HG03159 (cell line): ENCODE results near the gene ANKRD6.

Experiments
- ATAC-seq: cut with Tn5 transposase; IDR thresholded peaks from one replicate; pipeline ENCODE4 v1.9.1; 2021; ENCODE audit warnings: mild to moderate bottlenecking, moderate library complexity; ENCODE audit not compliant: unreplicated experiment

ANKRD6 gene

DNA sequence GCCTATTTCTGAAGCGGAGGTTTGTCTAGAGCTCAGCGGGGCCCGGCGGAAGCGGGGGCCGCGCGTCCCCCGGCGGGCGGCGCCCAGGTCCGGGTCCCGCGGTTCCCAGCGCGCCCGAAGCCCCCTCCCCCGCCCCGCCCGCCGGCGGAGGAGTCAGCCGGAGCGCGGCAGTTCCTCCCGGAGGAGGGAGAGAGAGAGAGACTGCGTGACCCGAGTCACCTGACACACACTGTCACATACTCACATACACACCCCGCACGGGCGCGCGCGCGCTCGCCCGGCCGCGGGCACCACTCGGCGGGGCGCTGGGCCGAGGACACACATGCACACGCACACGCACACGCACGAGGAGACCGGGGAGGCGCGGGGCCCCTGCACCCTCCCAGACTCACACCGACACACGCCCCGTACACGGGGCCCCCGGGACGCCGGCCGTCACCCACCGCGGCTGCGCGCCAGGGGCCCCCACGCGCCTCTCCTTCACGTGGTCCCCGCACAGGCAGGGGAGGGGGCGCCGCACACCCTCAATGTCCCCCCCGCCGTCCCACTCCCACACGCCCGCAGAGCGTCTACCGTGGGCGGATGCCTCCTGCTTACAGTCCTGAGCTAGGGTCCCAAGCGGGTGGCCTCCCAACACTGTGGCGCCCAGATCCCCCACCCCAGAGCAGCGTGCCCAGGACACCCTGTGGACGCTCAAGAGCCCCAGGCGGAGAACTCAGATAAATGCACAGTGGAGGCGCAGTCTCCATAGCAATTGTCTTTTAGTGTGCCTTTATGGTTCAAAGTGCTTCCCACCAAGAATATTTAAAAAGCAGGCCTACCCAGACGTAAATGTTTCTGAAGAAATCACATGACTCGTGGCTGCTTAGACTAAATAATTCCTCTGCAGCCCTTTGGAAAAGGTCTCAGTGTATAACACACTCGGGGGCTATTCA is 20.6 kb upstream of the ANKRD6 start, which contains the start of gene RRAGD:
RRAGD (minus strand) TSS at position 203 of the 935 bp plus-strand sequence. CDS start 280 bp downstream, outside the sequence.
- peak; percentile 74 for ATAC-seq

DNA sequence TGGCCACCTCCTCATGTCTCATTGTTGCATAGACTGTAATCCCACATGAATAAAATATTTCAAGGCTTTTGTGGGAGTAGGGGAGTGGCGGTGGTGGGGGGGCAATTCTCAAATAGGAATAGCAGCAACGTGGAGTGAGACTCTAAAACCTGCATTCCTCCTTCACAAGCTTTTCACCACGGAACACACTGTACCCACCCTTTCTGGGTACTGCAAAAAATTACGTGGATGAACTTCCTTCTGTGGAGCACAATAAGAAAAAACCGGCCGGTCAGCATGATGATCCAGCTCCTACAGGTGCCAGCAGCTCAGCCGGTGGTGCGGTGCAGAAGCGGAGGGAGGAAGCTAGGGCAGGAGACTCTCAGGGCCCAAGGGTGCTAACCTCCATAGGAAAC is 19.9 kb upstream of the ANKRD6 start:
- no peak for ATAC-seq

DNA sequence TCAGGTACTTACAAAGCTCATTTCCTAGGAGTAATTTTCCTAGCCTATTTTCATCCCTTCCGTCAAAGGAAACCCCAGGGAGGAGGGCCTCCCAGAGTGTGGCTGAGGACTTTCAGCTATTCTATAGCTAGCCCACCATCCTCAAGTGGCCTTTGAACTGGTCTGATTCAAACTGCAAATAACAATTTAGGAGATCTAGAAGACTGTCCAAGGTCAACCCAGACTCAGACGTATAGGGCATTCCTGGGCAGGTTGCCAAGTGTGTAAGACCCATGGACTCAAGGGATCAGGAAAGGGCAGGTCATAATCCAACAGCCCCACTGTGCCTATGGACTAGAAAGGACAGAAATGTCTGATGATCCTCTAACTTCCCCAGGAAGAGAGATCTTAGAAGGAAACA is 18.7 kb upstream of the ANKRD6 start:
- ATAC-seq = no peak

DNA sequence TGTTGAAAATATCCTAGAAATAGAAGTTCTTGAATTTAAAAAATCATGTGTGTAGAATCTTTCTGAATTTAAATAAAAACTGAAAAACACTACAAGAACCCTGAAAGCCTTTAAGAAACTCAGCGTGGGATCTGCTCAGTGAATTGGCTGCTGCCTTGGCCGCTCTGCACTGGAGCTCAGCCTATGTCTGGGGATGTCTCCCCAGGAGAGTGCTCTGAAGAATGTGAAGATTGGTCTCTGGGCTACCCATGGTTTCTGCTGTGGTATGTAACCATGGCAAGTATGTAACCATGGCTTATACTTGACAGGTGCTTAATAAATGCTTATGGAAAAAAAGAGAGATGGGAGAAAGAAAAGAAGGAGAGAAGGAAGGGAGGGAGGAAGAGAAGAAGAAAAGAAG is 17.8 kb upstream of the ANKRD6 start:
- no peak for ATAC-seq

DNA sequence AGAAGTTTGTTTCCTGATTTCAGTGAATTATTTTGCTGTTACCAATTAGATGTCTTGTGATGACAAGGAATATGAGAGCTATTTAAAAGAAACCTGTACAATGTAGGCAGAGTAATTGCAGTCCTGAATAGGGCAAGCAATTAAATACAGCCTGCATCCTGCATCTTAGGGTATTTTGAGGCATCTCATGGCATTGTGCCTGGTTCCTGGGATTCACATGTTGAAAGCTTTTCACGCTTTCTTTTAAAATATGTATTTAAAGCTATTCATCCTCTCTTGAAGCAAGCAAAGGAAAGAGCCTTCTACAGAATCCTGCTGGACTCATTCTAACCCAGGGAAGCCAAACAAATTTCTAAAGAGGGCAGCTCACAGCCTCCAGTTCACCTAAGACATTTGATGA is 16.2 kb upstream of the ANKRD6 start:
- ATAC-seq = no peak

DNA sequence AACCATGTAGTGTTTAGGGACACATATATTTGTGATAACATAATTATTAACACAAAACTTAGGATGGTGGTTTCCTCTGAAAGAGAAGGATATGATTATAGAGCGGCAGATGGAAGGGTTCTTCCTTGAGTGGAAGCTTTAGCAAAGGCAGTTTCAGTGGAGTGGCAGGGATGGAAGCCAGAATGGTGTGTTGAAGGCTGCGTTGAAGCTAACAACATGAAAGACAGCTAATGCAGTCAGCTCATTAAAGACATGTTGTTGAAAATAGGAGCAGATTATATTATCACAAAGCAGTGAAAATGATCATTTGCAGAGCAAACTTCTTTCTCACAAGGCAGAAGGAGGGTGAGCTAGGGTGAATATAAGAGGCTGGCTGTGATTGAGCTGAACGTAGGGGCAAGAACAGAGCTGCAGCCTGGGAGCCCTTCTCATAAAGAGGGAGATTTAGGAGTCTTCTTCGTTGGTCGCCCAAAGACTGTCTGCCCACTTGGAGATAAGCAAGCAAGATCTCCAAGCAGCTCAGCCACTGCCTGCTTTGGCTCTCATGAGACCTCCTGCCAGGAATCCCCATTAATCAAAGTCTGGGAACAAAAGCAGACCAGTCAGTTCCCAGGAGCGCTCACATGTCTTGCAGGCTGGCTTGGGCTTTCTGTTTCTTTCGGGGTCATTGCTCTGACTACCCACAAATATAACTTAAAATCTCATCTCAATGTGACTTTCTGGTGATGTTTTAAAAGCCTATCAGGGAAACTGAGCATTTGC is 2.6 kb upstream of the ANKRD6 start:
- ATAC-seq = no peak

DNA sequence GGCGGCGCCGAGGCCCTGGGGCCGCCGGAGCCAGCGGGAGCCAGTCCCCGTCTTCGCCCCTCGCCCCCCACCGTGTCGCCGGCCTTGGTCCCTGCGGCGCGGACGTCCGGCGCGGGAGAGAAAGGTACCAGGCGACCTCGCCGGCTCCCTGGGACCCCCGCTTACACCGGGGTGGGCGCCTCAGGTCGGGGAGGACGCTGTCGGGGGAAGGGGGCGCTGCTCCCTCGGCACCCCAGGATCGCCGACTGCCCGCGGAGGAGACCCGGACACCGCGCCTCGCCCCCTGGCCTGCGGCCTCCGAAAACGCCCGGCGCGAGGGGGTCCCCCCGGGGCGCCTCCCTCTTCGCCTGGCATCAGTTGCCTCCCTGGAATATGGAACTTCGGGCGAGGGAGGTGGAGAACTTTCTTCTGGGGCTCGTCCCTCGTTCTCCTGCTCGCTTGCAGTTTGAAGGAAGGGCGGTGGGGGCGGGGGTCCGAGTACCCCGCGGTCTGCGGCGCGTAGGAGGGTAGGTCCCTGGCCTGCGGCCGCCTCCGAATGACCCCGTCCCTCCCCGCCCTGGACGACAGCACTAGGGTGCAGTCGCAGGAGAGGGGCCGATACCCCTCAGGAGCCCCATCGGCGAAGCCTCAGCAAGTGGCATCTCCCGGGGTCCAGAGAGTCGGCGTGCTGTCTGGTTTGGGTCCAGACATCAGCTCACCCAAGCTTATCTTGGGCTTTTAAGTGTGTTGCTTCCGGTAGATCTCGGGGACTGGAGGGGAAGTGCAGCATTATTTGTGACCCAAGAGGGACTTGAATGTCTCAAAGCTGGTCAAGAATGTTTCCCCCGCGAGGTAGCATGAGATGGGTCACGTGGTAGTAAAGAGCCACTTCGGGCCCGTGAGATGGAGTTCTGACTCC is 549 bp downstream of the ANKRD6 start:
- peak; percentile 62 for ATAC-seq

DNA sequence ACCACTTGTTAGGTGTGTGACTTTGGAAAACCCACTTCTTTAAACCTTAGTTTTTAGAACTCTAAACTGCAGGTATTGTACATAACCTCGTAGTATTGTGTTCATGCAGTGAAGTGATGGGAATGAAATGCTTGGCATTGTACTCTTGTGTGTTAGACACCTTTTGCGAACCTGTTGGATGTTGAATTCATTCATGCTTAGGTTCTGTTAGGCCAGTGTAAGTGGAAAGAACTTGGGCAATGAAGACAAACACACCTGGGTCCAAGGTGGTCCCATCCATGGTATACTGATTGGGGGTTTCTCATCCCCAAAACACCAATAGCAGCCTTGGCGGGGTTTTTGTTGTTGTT is 1.2 kb downstream of the ANKRD6 start:
- no peak for ATAC-seq

DNA sequence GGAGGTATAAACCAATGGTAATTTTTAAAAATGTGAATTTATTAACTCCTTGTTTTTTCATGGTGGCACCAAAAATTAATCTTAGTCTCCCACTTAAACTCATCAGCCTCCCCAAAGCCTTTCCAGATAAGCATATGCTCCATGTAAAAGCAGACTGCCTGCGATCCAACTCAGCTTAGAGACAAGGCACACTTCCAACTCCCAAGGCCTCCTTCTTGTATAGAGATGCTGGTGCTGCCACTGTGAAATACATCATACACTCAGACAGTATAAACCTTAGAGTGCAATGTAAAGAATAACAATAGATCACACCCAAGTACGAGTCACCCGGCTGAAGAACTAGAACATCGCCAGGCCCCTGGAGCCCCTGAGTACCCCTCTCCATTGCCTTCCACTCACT is 2.0 kb downstream of the ANKRD6 start:
- ATAC-seq = no peak

DNA sequence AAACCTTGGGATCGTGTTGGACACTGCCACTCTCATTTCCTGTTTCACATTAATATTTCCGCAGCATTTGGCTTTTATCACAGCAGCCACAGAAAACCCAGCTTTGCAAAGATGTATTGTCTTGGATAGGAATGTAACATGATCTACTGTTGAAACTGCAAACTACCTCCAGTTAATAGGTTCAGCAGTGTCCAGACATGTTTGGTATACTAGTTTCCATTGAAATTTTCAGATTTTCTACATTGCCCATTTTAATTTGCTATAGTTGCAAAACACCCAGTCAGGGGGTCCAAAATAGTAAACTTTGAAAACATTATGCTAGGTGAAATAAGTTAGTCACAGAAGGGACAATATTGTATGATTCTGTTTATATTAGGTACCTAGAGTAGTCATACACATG is 3.3 kb downstream of the ANKRD6 start:
- no peak for ATAC-seq

DNA sequence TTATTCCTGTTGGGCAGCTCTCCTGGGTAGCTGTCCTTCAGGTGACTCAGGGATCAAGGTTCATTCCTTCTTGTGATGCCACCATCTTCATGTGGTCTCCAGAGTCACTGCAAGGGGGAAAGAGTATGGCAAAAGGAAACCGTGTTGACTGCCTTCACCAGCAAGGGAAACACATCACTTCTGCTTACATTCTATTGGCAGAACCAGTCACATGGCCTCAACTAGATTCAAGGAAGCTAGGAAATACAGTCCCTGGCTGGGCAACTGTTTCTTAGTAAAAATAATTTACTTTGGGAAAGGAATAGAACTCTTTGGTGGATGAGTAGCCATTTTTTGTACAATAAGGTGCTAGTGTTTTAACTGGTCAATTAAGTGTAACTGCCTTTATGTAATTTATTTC is 5.3 kb downstream of the ANKRD6 start:
- no peak for ATAC-seq

DNA sequence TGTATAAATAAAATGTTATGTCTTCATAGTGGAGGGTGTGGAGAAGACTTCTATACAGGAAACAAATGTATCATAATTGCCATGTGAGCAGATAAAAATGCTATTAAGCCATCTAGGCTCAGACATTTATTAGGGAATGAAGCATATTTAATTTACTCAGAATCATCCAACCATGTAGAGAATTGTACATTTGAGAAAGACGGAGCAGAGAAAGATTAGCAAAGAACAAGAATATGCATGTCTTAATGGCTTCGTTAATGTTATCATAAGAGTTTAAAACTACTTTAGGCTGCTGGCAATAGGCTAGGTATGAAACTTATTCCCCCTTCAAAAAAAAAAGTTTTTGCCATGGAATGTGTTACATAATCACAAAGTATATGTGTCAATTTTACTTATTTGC is 6.1 kb downstream of the ANKRD6 start:
- no peak for ATAC-seq

DNA sequence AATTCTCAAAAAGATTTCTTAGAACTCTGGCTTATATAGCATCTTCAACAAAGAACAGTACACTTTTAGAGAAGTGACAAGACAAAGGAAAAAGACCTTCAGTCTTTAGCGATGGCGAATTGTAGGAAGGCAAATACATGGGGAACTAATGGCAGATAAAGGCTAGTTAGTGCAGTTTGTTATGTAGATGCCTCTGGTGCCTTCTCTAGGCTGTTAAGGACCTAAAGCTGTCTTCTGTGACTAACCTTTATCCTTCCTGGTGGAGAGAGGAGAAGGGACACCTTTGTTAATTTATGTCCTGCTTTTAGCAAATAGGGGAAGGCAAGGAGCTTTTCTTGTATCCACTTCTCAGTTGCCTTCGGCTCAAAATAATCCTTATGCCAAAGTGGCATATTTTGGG is 7.2 kb downstream of the ANKRD6 start:
- ATAC-seq = no peak

DNA sequence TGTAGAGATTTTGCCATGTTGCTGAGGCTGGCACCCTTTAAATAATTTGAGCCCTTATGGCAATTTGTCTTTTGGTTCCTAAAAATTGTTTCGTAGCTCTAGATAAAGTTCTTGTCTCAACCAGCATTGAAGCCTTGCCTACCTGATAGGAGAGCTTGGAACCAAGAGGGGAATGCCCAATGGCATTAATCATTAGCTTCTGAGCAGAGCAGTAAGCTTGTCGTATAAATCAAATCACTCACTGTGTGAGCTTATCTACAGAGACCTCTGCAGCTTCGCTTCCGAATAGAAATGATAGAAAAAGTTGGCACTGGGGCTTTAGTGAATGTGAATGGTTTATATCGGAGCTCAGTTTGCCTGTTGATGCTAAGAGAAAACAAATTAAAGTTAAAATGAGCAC is 10.7 kb downstream of the ANKRD6 start:
- no peak for ATAC-seq

DNA sequence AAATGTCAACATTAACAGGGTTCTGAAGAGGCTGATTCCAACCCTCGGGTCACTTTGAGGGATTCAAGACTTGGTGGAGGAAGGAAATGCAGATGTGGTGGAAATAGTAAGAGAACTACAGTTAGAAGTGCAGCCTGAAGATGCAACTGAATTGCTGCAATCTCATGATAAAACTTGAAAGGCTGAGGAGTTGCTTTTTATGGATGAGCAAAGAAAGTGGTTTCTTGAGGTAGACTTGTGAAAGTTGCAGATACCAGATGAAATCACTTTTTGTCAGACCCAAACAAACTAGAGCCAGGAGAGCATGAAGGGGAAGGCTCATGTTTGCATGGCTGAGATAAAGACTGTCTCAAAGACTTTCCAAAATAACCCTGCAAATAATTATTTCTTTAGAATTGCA is 16.2 kb downstream of the ANKRD6 start:
- no peak for ATAC-seq

DNA sequence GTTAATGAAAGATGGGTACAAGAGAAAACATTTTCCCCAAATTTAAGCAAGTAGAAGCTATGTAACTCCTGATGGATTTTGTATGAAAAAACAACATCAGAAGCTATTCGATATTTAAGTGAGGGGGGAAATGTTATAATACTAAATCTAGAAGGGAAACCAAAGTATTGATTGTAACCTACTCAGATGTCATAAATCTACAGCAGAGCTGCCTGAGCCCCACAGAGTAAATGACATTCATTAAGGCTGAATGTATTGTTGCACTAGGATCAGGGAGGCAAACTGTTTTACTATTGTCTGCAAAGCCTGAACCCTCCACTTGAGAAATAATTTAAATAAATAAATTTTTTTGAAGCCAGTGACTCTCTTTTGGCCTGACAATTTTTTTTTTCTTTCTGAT is 19.3 kb downstream of the ANKRD6 start:
- ATAC-seq = no peak

DNA sequence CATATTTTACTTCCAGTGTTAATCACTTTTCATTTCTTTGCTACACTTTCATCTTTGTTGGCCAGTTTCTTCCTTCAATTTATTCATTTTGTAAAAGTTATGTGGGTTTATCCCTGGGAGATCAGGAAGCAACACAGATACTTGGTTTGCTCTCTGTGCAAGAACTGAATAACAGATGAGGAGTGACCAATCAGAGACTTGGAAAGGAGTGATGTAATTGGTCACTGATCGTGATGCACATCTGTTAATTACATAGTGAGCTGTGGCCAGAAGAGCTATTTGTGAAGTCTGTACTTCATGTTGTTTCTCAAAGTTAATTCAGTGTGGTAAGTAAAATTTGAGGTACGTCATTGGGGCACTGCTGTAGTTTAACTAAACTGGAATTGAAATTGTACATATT is 21.3 kb downstream of the ANKRD6 start:
- no peak for ATAC-seq

DNA sequence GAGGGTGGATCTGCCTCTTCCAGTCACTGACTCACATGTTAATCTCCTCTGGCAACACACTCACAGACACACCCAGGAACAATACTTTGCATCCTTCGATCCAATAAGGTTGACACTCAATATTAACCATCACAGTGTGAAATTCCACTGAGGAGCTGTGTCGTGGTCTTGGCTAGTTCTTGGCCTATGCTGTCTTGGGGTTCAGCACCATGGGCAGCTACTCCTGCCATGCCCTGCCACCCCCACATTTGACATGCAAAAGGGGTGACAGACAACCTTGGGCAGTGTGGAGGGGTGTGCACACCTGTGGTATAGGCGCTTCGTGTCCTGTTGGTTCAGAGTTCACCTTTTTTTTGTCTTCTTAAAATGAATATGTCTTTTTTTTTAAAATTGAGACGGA is 25.8 kb downstream of the ANKRD6 start:
- no peak for ATAC-seq

DNA sequence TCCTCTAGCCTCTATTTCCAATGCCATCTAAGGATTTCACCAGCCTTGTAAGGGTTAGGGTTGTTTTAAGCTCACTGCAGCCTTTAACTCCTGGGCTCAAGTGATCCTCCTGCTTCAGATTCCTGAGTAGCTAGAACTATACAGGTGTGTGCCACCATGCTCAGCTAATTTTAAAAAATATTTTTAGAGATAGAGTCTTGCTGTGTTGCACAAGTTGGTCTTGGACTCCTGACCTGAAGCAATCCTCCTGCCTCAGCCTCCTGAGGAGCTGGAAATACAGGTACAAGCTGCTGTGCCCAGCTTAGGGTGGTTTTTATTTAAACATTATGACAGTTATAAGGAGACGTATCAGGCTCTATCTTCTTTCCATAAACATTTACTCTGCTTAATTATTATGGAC is 26.5 kb downstream of the ANKRD6 start:
- no peak for ATAC-seq

DNA sequence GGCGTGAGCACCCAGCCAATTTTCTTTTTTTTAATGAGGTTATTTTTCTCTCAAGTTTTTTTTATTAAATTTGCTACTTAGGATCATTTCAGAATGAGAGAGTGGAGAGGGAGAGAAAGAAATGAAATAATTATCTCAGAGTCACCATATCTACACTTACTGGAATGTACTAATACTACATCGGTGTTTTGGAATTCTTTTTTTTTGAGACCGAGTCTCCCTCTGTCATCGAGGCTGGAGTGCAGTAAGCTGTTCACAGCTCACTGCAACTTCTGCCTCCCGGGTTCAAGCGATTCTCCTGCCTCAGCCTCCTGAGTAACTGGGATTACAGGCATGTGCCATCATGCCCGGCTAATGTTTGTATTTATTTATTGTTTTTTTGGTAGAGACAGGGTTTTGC is 27.8 kb downstream of the ANKRD6 start:
- no peak for ATAC-seq

DNA sequence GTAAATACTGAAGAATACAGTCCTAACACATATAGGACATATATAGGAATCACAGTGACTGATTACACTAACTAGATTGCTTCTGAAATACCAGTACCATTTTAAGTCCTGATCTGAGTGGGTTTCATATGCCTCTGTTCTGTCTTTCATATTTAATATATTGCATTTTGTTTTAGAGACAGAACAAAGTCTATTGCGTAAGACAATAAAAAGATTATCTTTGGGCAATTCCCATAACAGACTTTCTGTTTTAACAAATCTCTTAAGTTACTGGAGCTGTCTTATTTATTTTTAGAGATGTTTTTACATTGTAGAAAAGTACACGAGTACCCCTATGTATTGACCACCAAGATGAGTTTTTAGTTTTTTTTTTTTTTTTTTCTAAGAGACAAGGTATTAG is 29.6 kb downstream of the ANKRD6 start:
- ATAC-seq = no peak
